GM23248 (cell line): ENCODE data around the gene TRIM9. TPM values are rescaled to one million over a fixed set of nuclear protein-coding genes. Genes with fewer than 3 reads are reported as not detected.

Experiments
- DNase-seq: peaks from one replicate; pipeline ENCODE4 v3.0.0-alpha.2; 2015
- H2AFZ ChIP-seq: fragments of 200-600 bp; sonication (generic); 2 replicates; pipeline ENCODE4 v1.6.1; 2016; ENCODE audit warnings: antibody characterized with exemption
- H3F3A ChIP-seq: fragments of 200-600 bp; sonication (generic); 2 replicates; pipeline ENCODE4 v1.6.1; 2016; ENCODE audit warnings: mild to moderate bottlenecking, antibody characterized with exemption, mixed run types; ENCODE audit not compliant: insufficient read depth
- H3K27ac ChIP-seq: fragments of 200-600 bp; sonication (generic); 2 replicates; pipeline ENCODE4 v1.5.1; 2016; ENCODE audit warnings: mild to moderate bottlenecking
- H3K27me3 ChIP-seq: fragments of 200-600 bp; sonication (generic); replicated peaks from 2 replicates; pipeline ENCODE4 v1.6.1; 2016; ENCODE audit warnings: mild to moderate bottlenecking; ENCODE audit not compliant: insufficient read depth
- H3K36me3 ChIP-seq: fragments of 200-600 bp; sonication (generic); 2 replicates; pipeline ENCODE4 v1.6.1; 2016; ENCODE audit warnings: low read depth, mild to moderate bottlenecking
- H3K4me1 ChIP-seq: fragments of 200-600 bp; sonication (generic); 2 replicates; pipeline ENCODE4 v1.6.1; 2016; ENCODE audit warnings: mild to moderate bottlenecking; ENCODE audit not compliant: insufficient read depth
- H3K4me2 ChIP-seq: fragments of 200-600 bp; sonication (generic); one replicate; pipeline ENCODE4 v1.6.1; 2016; ENCODE audit warnings: mild to moderate bottlenecking; ENCODE audit not compliant: unreplicated experiment
- H3K4me3 ChIP-seq: fragments of 200-600 bp; sonication (generic); 2 replicates; pipeline ENCODE4 v1.5.1; 2016; ENCODE audit warnings: mild to moderate bottlenecking
- H3K79me2 ChIP-seq: fragments of 200-600 bp; sonication (generic); 2 replicates; pipeline ENCODE4 v1.6.1; 2016; ENCODE audit warnings: mild to moderate bottlenecking; ENCODE audit not compliant: insufficient read depth
- H3K9ac ChIP-seq: fragments of 200-600 bp; sonication (generic); 2 replicates; pipeline ENCODE4 v1.6.1; 2016; ENCODE audit warnings: mild to moderate bottlenecking
- H3K9me2 ChIP-seq: fragments of 200-600 bp; sonication (generic); 2 replicates; pipeline ENCODE4 v1.6.1; 2016; ENCODE audit warnings: mixed run types, mild to moderate bottlenecking, moderate library complexity; ENCODE audit not compliant: insufficient read depth
- H3K9me3 ChIP-seq: fragments of 200-600 bp; sonication (generic); one replicate; pipeline ENCODE4 v1.6.1; 2017; ENCODE audit warnings: low read depth
- H4K20me1 ChIP-seq: fragments of 200-600 bp; sonication (generic); 2 replicates; pipeline ENCODE4 v1.6.0; 2016; ENCODE audit not compliant: insufficient read depth
- EZH2 ChIP-seq: fragments of 200-600 bp; sonication (generic); IDR thresholded peaks from 2 replicates; pipeline ENCODE4 v1.6.1; 2018; ENCODE audit warnings: antibody characterized with exemption, mild to moderate bottlenecking; ENCODE audit not compliant: insufficient read depth, poor library complexity, severe bottlenecking
- EZH2phosphoT487 ChIP-seq: fragments of 200-600 bp; sonication (generic); IDR thresholded peaks from 2 replicates; pipeline ENCODE4 v1.6.1; 2018; ENCODE audit warnings: antibody characterized with exemption, moderate library complexity, mild to moderate bottlenecking, low read depth; ENCODE audit not compliant: insufficient read depth
- WGBS, 2 experiments: methylation state at CpG; one replicate each; pipeline ENCODE4 v1.1.6; 2015 to 2017; ENCODE audit warnings: low lambda C conversion rate in 2 of 2, low coverage in 1 of 2; ENCODE audit errors: missing lambda C conversion rate in 2 of 2; 5-methylcytosine and 5-hydroxymethylcytosine counted together
- in situ Hi-C: fragments of 300-500 bp; cut with MboI; formaldehyde crosslinking; loops from 2 replicates; pipeline ENCODE4 v1.15.0; 2020
- polyA plus RNA-seq: library from polyadenylated mRNA; unstranded; fragments of >200 nt; fragmentation: Nextera tagmentation; extraction: Ambion mirVana; gene quantifications from 2 replicates; pipeline ENCODE4 v1.2.1, GENCODE V29; 2016
- total RNA-seq: library from RNA; depleted of rRNA; stranded (reverse); fragments of >200 nt; shearing (Covaris generic); gene quantifications from 2 replicates; pipeline ENCODE4 v1.2.3, GENCODE V29; 2014

The TRIM9 gene
- total and polyA plus RNA-seq, 2 experiments from 2014 or later: 0.25 to 0.32 TPM

DNA sequence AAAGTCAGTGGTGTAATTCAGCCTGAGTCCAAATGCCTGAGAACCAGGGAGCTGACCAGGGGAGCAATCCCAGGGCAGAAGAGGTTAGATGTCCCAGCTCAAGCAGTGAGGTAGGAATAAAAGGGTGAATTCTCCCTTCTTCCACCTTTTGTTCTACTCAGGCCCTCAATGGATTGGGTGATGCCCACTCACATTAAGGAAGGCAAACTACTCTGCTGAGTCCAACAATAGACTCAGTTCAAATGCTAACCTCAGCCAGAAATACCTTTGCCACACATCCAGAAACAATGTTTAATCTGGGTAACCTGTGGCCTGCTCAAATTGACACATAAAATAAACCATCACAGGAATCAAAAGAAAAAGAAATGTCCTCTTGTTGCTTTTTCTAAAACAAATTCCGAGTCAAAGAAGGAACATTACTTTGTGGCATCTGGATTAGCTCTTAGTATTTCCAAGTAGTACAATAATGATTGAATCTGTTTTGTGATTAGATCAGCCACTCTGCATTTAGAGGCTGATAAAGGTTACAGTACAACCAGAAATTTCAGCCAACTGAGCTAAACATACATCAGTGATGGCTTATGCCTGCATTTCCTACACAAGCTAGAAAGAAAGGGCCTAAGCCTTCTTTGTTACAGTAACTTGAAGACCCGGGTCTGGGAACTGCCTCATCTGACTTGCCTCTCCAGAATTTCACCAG, 43.6 kb upstream of the TRIM9 start:
- H3K9me3 ChIP-seq: no peaks in the 10 kb centered on the region
- in situ Hi-C loops: no loop called here
- no peaks in the 10 kb centered on the region for H3K36me3 ChIP-seq
- no peaks in the 10 kb centered on the region for H3K79me2 ChIP-seq
- peaks cover 21% of the 10 kb centered on the region for H3K27me3 ChIP-seq
- no peak overlapping the region for H3K4me2 ChIP-seq
- no peak for DNase-seq
- H3F3A ChIP-seq: no peaks in the 10 kb centered on the region
- TF ChIP-seq EZH2phosphoT487 (no peak), EZH2 (no peak)
- H3K27ac ChIP-seq: no peak overlapping the region
- H3K9me2 ChIP-seq: no peaks in the 10 kb centered on the region
- no peak overlapping the region for H3K9ac ChIP-seq
- H3K4me3 ChIP-seq: no peak overlapping the region
- WGBS, 2 experiments: 15 to 18% methylated on average over 2 of the region's 2 CpGs
- no peak overlapping the region for H2AFZ ChIP-seq
- no peaks in the 10 kb centered on the region for H4K20me1 ChIP-seq
- H3K4me1 ChIP-seq: no peaks in the 10 kb centered on the region

DNA sequence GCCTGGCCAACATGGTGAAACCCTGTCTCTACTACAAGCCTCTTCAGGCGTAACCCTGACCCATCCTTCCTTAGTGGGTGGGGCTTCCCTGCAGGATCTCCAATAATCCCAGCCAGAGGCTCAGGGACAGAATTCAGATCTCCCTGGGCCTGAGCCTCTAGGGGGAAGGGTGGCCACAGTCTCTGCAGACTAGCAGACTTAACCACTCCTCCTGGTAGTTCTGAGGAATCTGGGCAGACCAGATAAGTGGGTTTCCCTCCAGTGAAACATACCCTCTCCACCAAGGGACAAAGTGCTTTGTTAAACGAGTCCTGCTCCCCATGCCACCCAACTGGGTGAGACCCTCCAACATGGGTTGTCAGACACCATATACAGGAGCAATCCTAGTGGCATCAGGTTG, 36.6 kb upstream of the TRIM9 start:
- no peaks in the 10 kb centered on the region for H3K36me3 ChIP-seq
- H3K9me2 ChIP-seq: no peaks in the 10 kb centered on the region
- H3K4me1 ChIP-seq: no peaks in the 10 kb centered on the region
- H3K9me3 ChIP-seq: no peaks in the 10 kb centered on the region
- no peaks in the 10 kb centered on the region for H3F3A ChIP-seq
- H3K27ac ChIP-seq: no peak overlapping the region
- WGBS, 2 experiments: 45 to 48% methylated on average over 2 of the region's 2 CpGs
- H3K79me2 ChIP-seq: no peaks in the 10 kb centered on the region
- H3K27me3 ChIP-seq: peaks cover 31% of the 10 kb centered on the region
- no peak overlapping the region for H2AFZ ChIP-seq
- no peak overlapping the region for H3K4me2 ChIP-seq
- in situ Hi-C loops: no loop called here
- H3K4me3 ChIP-seq: no peak overlapping the region
- no peak for TF ChIP-seq EZH2
- no peak for TF ChIP-seq EZH2phosphoT487
- no peak overlapping the region for H3K9ac ChIP-seq
- H4K20me1 ChIP-seq: no peaks in the 10 kb centered on the region
- no peak for DNase-seq

DNA sequence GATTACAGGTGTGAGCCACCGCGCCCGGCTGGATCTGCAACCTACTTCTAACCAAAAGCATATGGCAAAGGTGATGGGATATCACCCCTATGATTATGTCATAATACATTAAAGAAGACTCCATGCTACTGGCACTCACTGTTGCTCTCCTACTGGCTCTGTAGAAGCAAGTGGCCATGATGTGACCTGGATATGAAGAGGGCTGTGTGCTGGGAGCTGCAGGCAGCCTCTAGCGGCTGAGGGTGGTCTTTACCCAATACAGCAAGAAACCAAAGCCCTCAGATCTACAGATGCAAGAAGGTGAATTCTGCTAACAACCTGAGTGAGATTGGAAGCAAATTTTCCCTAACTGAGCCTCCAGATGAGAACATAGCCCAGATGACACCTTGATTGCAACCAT, 34.2 kb upstream of the TRIM9 start:
- H3K27ac ChIP-seq: no peak overlapping the region
- 66 to 78% methylated on average over 4 of the region's 4 CpGs for WGBS, 2 experiments
- no peaks in the 10 kb centered on the region for H3K36me3 ChIP-seq
- no peaks in the 10 kb centered on the region for H4K20me1 ChIP-seq
- H3K9me2 ChIP-seq: no peaks in the 10 kb centered on the region
- no peak overlapping the region for H3K9ac ChIP-seq
- no peak overlapping the region for H2AFZ ChIP-seq
- H3K79me2 ChIP-seq: no peaks in the 10 kb centered on the region
- TF ChIP-seq EZH2phosphoT487: no peak
- TF ChIP-seq EZH2: no peak
- H3K4me3 ChIP-seq: no peak overlapping the region
- H3K27me3 ChIP-seq: peaks cover 28% of the 10 kb centered on the region
- no peaks in the 10 kb centered on the region for H3K9me3 ChIP-seq
- no peak overlapping the region for H3K4me2 ChIP-seq
- no peak for DNase-seq
- H3K4me1 ChIP-seq: no peaks in the 10 kb centered on the region
- in situ Hi-C loops: no loop called here
- no peaks in the 10 kb centered on the region for H3F3A ChIP-seq

DNA sequence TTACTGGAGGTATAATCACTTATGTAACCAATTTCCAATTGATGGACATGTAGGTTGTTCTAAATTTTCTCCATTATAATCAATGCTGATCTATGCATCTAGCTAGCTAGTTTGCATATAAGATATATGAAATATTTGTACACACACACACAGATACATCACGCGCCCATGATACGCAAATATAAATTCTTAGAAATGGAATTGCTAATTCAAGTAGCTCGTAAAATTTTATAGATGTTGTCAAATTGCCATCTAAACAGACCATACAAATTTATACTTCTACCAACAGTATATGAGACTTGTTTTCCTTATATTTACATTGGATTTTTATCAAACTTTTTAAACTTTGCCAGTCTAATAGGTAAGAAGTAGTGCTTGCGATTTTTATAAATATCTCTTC, 29.1 kb upstream of the TRIM9 start:
- Histone ChIP-seq H3K36me3 (no peaks in the 10 kb centered on the region), H3K4me1 (no peaks in the 10 kb centered on the region), H3K79me2 (no peaks in the 10 kb centered on the region), H3F3A (no peaks in the 10 kb centered on the region), H3K9me2 (no peaks in the 10 kb centered on the region), H3K9ac (no peak overlapping the region), H3K4me3 (no peak overlapping the region), H3K27me3 (peaks cover 25% of the 10 kb centered on the region; the same call in 1 of the 2 replicates), H3K27ac (no peak overlapping the region), H4K20me1 (no peaks in the 10 kb centered on the region), H2AFZ (no peak overlapping the region), H3K9me3 (no peaks in the 10 kb centered on the region), H3K4me2 (no peak overlapping the region)
- DNase-seq: no peak
- 91 to 92% methylated on average over 5 of the region's 5 CpGs for WGBS, 2 experiments
- TF ChIP-seq EZH2phosphoT487 (no peak), EZH2 (no peak)
- in situ Hi-C loops: no loop called here

DNA sequence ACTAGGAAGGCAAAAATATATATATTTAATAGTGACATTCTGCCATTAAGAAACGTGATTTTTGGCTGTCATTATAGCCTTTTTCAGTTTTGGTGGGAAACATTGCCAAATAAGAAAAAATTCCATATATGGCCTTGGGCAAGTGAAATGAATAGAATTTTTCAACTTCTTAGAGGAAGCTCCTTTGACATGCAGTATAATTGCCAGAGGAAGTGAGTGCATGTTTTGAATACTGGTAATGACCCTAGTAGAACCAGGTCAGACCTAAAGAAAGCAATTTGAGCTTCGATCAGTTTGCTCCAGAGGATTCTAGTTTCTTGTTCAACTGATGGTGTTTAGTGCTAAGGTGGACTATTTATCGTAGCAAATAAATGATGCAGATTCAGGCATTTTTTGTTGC, 26.2 kb upstream of the TRIM9 start:
- in situ Hi-C loops: no loop called here

More for the DNA sequence above, 26.2 kb upstream of the TRIM9 start:
- Histone ChIP-seq H3K36me3 (no peaks in the 10 kb centered on the region), H3F3A (no peaks in the 10 kb centered on the region), H2AFZ (no peak overlapping the region), H3K27ac (no peak overlapping the region), H3K4me2 (no peak overlapping the region), H4K20me1 (no peaks in the 10 kb centered on the region), H3K4me3 (no peak overlapping the region), H3K79me2 (no peaks in the 10 kb centered on the region), H3K27me3 (peaks cover 44% of the 10 kb centered on the region), H3K9ac (no peak overlapping the region), H3K9me3 (no peaks in the 10 kb centered on the region), H3K4me1 (no peaks in the 10 kb centered on the region), H3K9me2 (no peaks in the 10 kb centered on the region)
- DNase-seq: no peak
- 36 to 38% methylated on average over 3 of the region's 3 CpGs for WGBS, 2 experiments
- TF ChIP-seq EZH2 (no peak), EZH2phosphoT487 (no peak)
